ENCODE data around the gene PTPRK.

GRCh38 chr6:128230267-128230989 lies 290.0 kb downstream of the PTPRK start:
- no peak for TF ChIP-seq EZH2 (IDR thresholded peaks at IDR 0.05; ENCODE audit: low read length, missing control alignments)
- no peak for TF ChIP-seq CTCF (conservative IDR thresholded peaks at IDR 0.05 in 1 of 2, IDR thresholded peaks at IDR 0.05 in 1 of 2; ENCODE audit: low read depth in 1 of 2, low read length in 2 of 2)

All from fibroblast of lung (primary cell).